Hepatocyte (in vitro differentiated cells): ENCODE data around the gene TMOD1.

ENCODE experiments used
- EZH2 ChIP-seq: fragments of 200-600 bp; sonication (generic); IDR thresholded peaks from 2 replicates; pipeline ENCODE4 v1.6.1; 2016; ENCODE audit warnings: antibody characterized with exemption, mild to moderate bottlenecking, borderline replicate concordance
- EZH2phosphoT487 ChIP-seq: fragments of 200-600 bp; sonication (generic); IDR thresholded peaks from one replicate; pipeline ENCODE4 v1.6.1; 2018; ENCODE audit warnings: antibody characterized with exemption, mild to moderate bottlenecking, low read depth, moderate library complexity; ENCODE audit not compliant: unreplicated experiment, severe bottlenecking
- TF ChIP-seq, protein P1 (sequence below): fragments of 200-600 bp; sonication (generic); IDR thresholded peaks from 2 replicates; pipeline ENCODE4 v1.5.1; 2016; ENCODE audit warnings: antibody characterized with exemption, mild to moderate bottlenecking; ENCODE audit not compliant: poor library complexity

GRCh38 chr9:97628668-97629067, 127.2 kb downstream of the TMOD1 start:
- TF ChIP-seq, protein P1, sequence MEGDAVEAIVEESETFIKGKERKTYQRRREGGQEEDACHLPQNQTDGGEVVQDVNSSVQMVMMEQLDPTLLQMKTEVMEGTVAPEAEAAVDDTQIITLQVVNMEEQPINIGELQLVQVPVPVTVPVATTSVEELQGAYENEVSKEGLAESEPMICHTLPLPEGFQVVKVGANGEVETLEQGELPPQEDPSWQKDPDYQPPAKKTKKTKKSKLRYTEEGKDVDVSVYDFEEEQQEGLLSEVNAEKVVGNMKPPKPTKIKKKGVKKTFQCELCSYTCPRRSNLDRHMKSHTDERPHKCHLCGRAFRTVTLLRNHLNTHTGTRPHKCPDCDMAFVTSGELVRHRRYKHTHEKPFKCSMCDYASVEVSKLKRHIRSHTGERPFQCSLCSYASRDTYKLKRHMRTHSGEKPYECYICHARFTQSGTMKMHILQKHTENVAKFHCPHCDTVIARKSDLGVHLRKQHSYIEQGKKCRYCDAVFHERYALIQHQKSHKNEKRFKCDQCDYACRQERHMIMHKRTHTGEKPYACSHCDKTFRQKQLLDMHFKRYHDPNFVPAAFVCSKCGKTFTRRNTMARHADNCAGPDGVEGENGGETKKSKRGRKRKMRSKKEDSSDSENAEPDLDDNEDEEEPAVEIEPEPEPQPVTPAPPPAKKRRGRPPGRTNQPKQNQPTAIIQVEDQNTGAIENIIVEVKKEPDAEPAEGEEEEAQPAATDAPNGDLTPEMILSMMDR: no peak
- TF ChIP-seq EZH2: no peak
- no peak for TF ChIP-seq EZH2phosphoT487
